Small intestine (tissue), 7 donors: ENCODE measurements around the gene ZBTB4. TPM values are rescaled to one million over a fixed set of nuclear protein-coding genes. Genes with fewer than 3 reads are reported as not detected.
"Not testable (repeated sequence)": the region's sequence is repeated elsewhere in the genome, so short reads cannot be mapped to it uniquely, and the experiment has no call there.

Experiments
- DNase-seq, 2 donors: peaks; one replicate each; pipeline versions ENCODE4 v3.0.0 to v3.0.0-alpha.2; 2013
- FAIRE-seq: peaks from 2 replicates; lab custom pipeline; 2012; peaks lifted over from hg19 to GRCh38; lab: Jason Lieb, UNC
- H3K27ac ChIP-seq, 3 donors: one replicate each; pipeline ENCODE4 v1.5.1; 2013; ENCODE audit warnings: low read length in 2 of 3, mild to moderate bottlenecking in 2 of 3, control low read depth in 1 of 3, inconsistent platforms in 1 of 3, low read depth in 1 of 3, moderate library complexity in 1 of 3
- H3K27me3 ChIP-seq, 3 donors: one replicate each; pipeline ENCODE4 v1.6.1; 2013; ENCODE audit warnings: low read length in 3 of 3, inconsistent platforms in 1 of 3; ENCODE audit not compliant: control insufficient read depth in 3 of 3, insufficient read depth in 3 of 3
- H3K36me3 ChIP-seq, 3 donors: one replicate each; pipeline ENCODE4 v1.6.1; 2013; ENCODE audit warnings: low read length in 3 of 3, inconsistent platforms in 1 of 3, low read depth in 1 of 3, mild to moderate bottlenecking in 1 of 3, moderate library complexity in 1 of 3; ENCODE audit not compliant: control insufficient read depth in 3 of 3, insufficient read depth in 2 of 3
- H3K4me1 ChIP-seq, 3 donors: one replicate each; pipeline ENCODE4 v1.6.1; 2013; ENCODE audit warnings: low read length in 2 of 3, inconsistent platforms in 1 of 3, low read depth in 1 of 3, mild to moderate bottlenecking in 1 of 3, moderate library complexity in 1 of 3; ENCODE audit not compliant: control insufficient read depth in 3 of 3, insufficient read depth in 2 of 3
- H3K4me3 ChIP-seq, 3 donors: one replicate each; pipeline ENCODE4 v1.5.1; 2013; ENCODE audit warnings: low read length in 3 of 3, control low read depth in 1 of 3, inconsistent platforms in 1 of 3, low read depth in 1 of 3, mild to moderate bottlenecking in 1 of 3, moderate library complexity in 1 of 3
- H3K9me3 ChIP-seq, 2 donors: one replicate each; pipeline ENCODE4 v1.6.1; 2013; ENCODE audit warnings: low read depth in 1 of 2, low read length in 1 of 2; ENCODE audit not compliant: control insufficient read depth in 2 of 2, insufficient read depth in 1 of 2
- WGBS, 3 donors: extraction: QIAGEN DNeasy Blood & Tissue Kit; methylation state at CpG; one replicate each; pipeline ENCODE4 v1.1.7; 2013; 5-methylcytosine and 5-hydroxymethylcytosine counted together
- polyA plus RNA-seq, 4 donors: library from polyadenylated mRNA; stranded (reverse) in 3 of 4; unstranded in 1 of 4; fragments of 200-250 nt in 3 of 4; fragments of 120-200 nt in 1 of 4; gene quantifications; one replicate each; pipeline versions ENCODE4 v1.2.1 to v1.2.3, GENCODE V29; 2013
- donor health status: healthy with polysubstance abuse.
- donor health status: control.
- donor health status: control.
- donor health status: Bipolar disorder and iron deficiency.
- donor health status: healthy.

ZBTB4 gene
- polyA plus RNA-seq, 4 donors: 7.6 to 76.4 (median 12.4) TPM

DNA sequence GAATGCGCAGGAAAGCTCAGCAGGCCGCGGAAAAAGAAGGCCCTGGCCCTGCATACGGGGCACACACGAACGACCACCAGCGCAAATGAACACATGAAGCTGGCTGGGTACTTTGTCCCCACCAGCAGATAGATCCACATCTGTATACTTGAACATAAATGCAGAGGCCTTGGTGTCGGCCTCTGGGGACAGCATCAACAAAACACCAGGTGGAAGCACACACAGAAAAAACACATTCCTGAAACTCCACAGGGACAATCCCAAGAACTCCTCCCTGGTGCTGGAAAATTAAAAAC lies 606 bp upstream of the ZBTB4 start:
- peaks cover 0 to 26% (median 0%) of the 10 kb centered on the region in 3 donors for H3K36me3 ChIP-seq
- WGBS, 3 donors: 3 to 9% (median 6%) methylated on average over 8 of the region's 8 CpGs
- H3K27ac ChIP-seq: peak overlapping the region; percentile 42 to 97 (median 91)
- DNase-seq (no peak), FAIRE-seq (no peak)
- peaks cover 0 to 68% (median 4%) of the 10 kb centered on the region in 3 donors for H3K4me1 ChIP-seq
- no peaks in the 10 kb centered on the region for H3K27me3 ChIP-seq
- H3K9me3 ChIP-seq: no peaks in the 10 kb centered on the region
- H3K4me3 ChIP-seq: peak overlapping the region; percentile 49 to 97 (median 97)

GRCh38 chr17:7478276-7479212 lies 887 bp downstream of the ZBTB4 start:
- Histone ChIP-seq H3K36me3 (peaks cover 0 to 40% (median 0%) of the 10 kb centered on the region in 3 donors), H3K4me3 (peak overlapping the region; percentile 79 to 97 (median 97)), H3K4me1 (peaks cover 0 to 75% (median 4%) of the 10 kb centered on the region in 3 donors), H3K27ac (peak overlapping the region; percentile 94 to 97 (median 97)), H3K9me3 (no peaks in the 10 kb centered on the region), H3K27me3 (no peaks in the 10 kb centered on the region)
- DNase-seq (peak; percentile 51 to 85), FAIRE-seq (no peak)
- WGBS, 3 donors: 21 to 28% (median 26%) methylated on average over 39 to 40 of the region's 40 CpGs

- H3K4me1 ChIP-seq: peaks cover 0 to 67% (median 4%) of the 10 kb centered on the region in 3 donors
- H3K4me3 ChIP-seq: peak overlapping the region in 1 of 3 donors; percentile 79
- peaks cover 0 to 44% (median 0%) of the 10 kb centered on the region in 3 donors for H3K36me3 ChIP-seq
- peak in 1 of 2 donors; percentile 91 for DNase-seq
- H3K9me3 ChIP-seq: no peaks in the 10 kb centered on the region
- peak overlapping the region in 2 of 3 donors; percentile 97 for H3K27ac ChIP-seq
- no peaks in the 10 kb centered on the region for H3K27me3 ChIP-seq
- WGBS, 3 donors: 36 to 65% (median 59%) methylated on average over 26 of the region's 26 CpGs
- no peak for FAIRE-seq
These were observed 1.8 kb downstream of the ZBTB4 start for GRCh38 chr17:7477392-7478275.

GRCh38 chr17:7476951-7477350 lies 2.5 kb downstream of the ZBTB4 start:
- Histone ChIP-seq H3K4me1 (peaks cover 0 to 60% (median 4%) of the 10 kb centered on the region in 3 donors), H3K9me3 (no peaks in the 10 kb centered on the region), H3K4me3 (peak overlapping the region in 1 of 3 donors; percentile 79), H3K27ac (peak overlapping the region in 2 of 3 donors; percentile 97), H3K36me3 (peaks cover 0 to 48% (median 0%) of the 10 kb centered on the region in 3 donors), H3K27me3 (no peaks in the 10 kb centered on the region)
- DNase-seq (no peak), FAIRE-seq (no peak)
- 85 to 98% (median 95%) methylated on average over 5 of the region's 5 CpGs for WGBS, 3 donors

- no peaks in the 10 kb centered on the region for H3K9me3 ChIP-seq
- 27 to 36% (median 32%) methylated on average over 3 of the region's 3 CpGs for WGBS, 3 donors
- H3K36me3 ChIP-seq: peaks cover 0 to 51% (median 0%) of the 10 kb centered on the region in 3 donors
- H3K4me1 ChIP-seq: peaks cover 0 to 60% (median 4%) of the 10 kb centered on the region in 3 donors
- FAIRE-seq (no peak), DNase-seq (no peak)
- H3K27ac ChIP-seq: peak overlapping the region in 2 of 3 donors; percentile 97
- H3K4me3 ChIP-seq: no peak overlapping the region
- no peaks in the 10 kb centered on the region for H3K27me3 ChIP-seq
These were observed 2.9 kb downstream of the ZBTB4 start for GRCh38 chr17:7476494-7476893.

GRCh38 chr17:7475764-7476422 lies 3.5 kb downstream of the ZBTB4 start:
- H3K4me3 ChIP-seq: no peak overlapping the region
- H3K36me3 ChIP-seq: peaks cover 0 to 55% (median 0%) of the 10 kb centered on the region in 3 donors
- peak overlapping the region in 2 of 3 donors; percentile 97 for H3K27ac ChIP-seq
- no peaks in the 10 kb centered on the region for H3K27me3 ChIP-seq
- no peaks in the 10 kb centered on the region for H3K9me3 ChIP-seq
- DNase-seq: peak in 1 of 2 donors; percentile 86
- WGBS, 3 donors: 64 to 81% (median 79%) methylated on average over 15 of the region's 15 CpGs
- peaks cover 0 to 55% (median 4%) of the 10 kb centered on the region in 3 donors for H3K4me1 ChIP-seq
- no peak for FAIRE-seq

GRCh38 chr17:7474767-7475166 lies 4.7 kb downstream of the ZBTB4 start:
- H3K9me3 ChIP-seq, H3K27me3 ChIP-seq, FAIRE-seq, H3K4me3 ChIP-seq: not testable (repeated sequence)
- Histone ChIP-seq H3K4me1 (peaks cover 0 to 45% (median 2%) of the 10 kb centered on the region in 3 donors), H3K27ac (peak overlapping the region in 1 of 3 donors; percentile 97), H3K36me3 (peaks cover 0 to 60% (median 0%) of the 10 kb centered on the region in 3 donors)
- 91 to 97% (median 93%) methylated on average over 7 to 8 of the region's 8 CpGs for WGBS, 3 donors
- peak in 1 of 2 donors; percentile 46 for DNase-seq
